ENCODE results near the gene TMED4.

The TMED4 gene

DNA sequence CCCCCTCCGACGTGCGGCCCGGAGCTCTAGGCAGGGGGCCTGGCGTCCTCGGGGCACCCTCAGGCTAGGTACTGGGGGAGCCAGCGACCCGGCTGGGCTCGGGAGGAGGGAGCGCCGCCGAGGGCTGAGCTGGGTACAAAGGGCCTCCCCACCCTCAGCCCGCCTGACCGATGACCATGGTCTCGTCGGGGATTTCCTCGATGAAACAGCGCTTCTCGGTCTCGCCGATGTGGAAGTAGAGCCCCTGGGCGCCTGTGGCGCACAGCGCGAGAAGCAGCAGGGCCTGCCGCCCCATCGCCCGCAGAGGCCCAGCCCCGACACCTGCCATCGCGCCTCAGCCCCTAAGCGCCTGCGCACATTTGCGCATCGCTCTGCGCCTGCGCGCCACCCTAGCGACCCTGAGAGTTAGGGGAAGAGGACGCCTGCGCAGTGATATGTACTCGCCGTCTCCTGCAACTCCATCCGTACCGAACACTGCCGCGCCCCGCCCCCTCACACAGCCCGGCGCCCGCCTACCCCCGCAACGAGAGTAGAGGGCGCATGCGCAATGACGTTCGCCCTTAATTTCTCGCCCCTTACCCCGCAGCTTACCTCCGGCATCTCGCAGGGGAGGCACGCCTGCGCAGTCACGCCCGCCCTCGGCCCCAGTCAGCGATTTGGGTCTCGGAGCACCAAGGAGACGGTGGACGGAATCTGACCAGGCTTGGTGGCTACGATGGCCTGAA lies at the start of gene TMED4:
Gene TMED4 (minus strand): TSS at position 353 of the 725 bp plus-strand sequence. CDS start 25 bp downstream, at position 328.
- TF ChIP-seq EZH2phosphoT487 (conservative IDR thresholded peaks at IDR 0.05; ENCODE audit: low read length), result no peak
- TF ChIP-seq, protein P1, sequence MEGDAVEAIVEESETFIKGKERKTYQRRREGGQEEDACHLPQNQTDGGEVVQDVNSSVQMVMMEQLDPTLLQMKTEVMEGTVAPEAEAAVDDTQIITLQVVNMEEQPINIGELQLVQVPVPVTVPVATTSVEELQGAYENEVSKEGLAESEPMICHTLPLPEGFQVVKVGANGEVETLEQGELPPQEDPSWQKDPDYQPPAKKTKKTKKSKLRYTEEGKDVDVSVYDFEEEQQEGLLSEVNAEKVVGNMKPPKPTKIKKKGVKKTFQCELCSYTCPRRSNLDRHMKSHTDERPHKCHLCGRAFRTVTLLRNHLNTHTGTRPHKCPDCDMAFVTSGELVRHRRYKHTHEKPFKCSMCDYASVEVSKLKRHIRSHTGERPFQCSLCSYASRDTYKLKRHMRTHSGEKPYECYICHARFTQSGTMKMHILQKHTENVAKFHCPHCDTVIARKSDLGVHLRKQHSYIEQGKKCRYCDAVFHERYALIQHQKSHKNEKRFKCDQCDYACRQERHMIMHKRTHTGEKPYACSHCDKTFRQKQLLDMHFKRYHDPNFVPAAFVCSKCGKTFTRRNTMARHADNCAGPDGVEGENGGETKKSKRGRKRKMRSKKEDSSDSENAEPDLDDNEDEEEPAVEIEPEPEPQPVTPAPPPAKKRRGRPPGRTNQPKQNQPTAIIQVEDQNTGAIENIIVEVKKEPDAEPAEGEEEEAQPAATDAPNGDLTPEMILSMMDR (IDR thresholded peaks at IDR 0.05; ENCODE audit: insufficient read depth, low read length, poor library complexity, severe bottlenecking), result no peak
- H3F3A ChIP-seq (ENCODE audit: insufficient read depth), result peaks cover 9% of the 10 kb centered on the region

DNA sequence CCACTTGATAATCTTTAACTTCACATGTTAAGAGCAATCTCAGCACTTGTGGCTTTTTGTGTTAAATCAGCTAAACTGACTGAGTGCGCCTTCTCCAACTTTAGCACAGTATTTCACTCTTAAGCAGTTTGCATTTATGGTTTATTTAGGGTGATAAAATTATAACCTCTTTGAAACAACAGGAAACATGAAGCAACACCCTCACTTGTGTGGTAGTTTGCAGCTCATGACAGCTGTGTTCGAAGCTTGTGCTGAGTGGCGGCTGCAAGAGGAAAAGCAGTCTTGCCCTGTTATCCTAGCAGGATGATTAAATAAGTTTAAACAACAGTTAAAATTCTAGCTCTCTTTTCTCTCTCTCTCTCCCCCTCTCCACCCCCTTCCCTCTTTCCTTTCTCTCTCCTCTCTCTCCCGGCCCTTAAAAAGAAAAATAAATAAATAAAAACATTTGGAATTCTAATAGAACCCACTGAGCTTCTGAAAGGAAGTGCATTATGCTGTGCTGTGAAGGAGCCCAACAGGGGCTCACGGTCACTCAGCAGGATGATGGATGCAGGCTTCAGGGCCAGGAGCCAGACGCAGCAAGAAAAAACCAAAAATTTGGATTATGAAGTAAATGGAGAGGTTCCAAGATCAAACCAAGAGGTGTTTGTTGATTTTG lies 49.6 kb upstream of the TMED4 start:
- no peaks in the 10 kb centered on the region for H3K9me2 ChIP-seq (replicated peaks; ENCODE audit: insufficient read depth, low read length)
- no peaks in the 10 kb centered on the region; the same call in 1 of the 2 replicates for H3K79me2 ChIP-seq (ENCODE audit: insufficient read depth, low read length)
- no peak overlapping the region for H2AFZ ChIP-seq (ENCODE audit: low read depth, low read length, severe bottlenecking)
- no peak overlapping the region for H3K4me2 ChIP-seq (ENCODE audit: low read depth, low read length, poor library complexity, severe bottlenecking)
- no peaks in the 10 kb centered on the region for H3K36me3 ChIP-seq (ENCODE audit: low read length)
- TF ChIP-seq, protein P1 (IDR thresholded peaks at IDR 0.05; ENCODE audit: insufficient read depth, low read length, poor library complexity, severe bottlenecking), result no peak
- no peak for TF ChIP-seq EZH2phosphoT487 (conservative IDR thresholded peaks at IDR 0.05; ENCODE audit: low read length)
- no peaks in the 10 kb centered on the region for H3F3A ChIP-seq (ENCODE audit: insufficient read depth)
- H3K27me3 ChIP-seq (ENCODE audit: low read length), result no peaks in the 10 kb centered on the region
- H3K9ac ChIP-seq (ENCODE audit: low read length), result no peak overlapping the region
- no peaks in the 10 kb centered on the region for H3K9me3 ChIP-seq (ENCODE audit: insufficient read depth, low read length)
- no peak overlapping the region for H3K27ac ChIP-seq (ENCODE audit: low read depth, low read length)
- H3K4me3 ChIP-seq (ENCODE audit: insufficient read depth, low read length, poor library complexity, severe bottlenecking), result no peak overlapping the region
- H4K20me1 ChIP-seq (ENCODE audit: low read depth, low read length), result no peaks in the 10 kb centered on the region

More for the DNA sequence above, at the start of gene TMED4:
- Histone ChIP-seq H3K9me2 (replicated peaks; ENCODE audit: insufficient read depth, low read length) (no peaks in the 10 kb centered on the region), H2AFZ (ENCODE audit: low read depth, low read length, severe bottlenecking) (peak within 1 kb of the TSS; percentile 95), H3K4me2 (ENCODE audit: low read depth, low read length, poor library complexity, severe bottlenecking) (peak within 1 kb of the TSS; percentile 78), H4K20me1 (ENCODE audit: low read depth, low read length) (no peaks in the 10 kb centered on the region), H3K27ac (ENCODE audit: low read depth, low read length) (peak within 1 kb of the TSS; percentile 76), H3K36me3 (ENCODE audit: low read length) (peaks cover 11% of the 10 kb centered on the region; the same call in 1 of the 2 replicates), H3K79me2 (ENCODE audit: insufficient read depth, low read length) (peaks cover 23% of the 10 kb centered on the region), H3K9ac (ENCODE audit: low read length) (peak within 1 kb of the TSS; percentile 86), H3K27me3 (ENCODE audit: low read length) (no peaks in the 10 kb centered on the region), H3K4me3 (ENCODE audit: insufficient read depth, low read length, poor library complexity, severe bottlenecking) (peak within 1 kb of the TSS; percentile 68), H3K9me3 (ENCODE audit: insufficient read depth, low read length) (no peaks in the 10 kb centered on the region)

DNA sequence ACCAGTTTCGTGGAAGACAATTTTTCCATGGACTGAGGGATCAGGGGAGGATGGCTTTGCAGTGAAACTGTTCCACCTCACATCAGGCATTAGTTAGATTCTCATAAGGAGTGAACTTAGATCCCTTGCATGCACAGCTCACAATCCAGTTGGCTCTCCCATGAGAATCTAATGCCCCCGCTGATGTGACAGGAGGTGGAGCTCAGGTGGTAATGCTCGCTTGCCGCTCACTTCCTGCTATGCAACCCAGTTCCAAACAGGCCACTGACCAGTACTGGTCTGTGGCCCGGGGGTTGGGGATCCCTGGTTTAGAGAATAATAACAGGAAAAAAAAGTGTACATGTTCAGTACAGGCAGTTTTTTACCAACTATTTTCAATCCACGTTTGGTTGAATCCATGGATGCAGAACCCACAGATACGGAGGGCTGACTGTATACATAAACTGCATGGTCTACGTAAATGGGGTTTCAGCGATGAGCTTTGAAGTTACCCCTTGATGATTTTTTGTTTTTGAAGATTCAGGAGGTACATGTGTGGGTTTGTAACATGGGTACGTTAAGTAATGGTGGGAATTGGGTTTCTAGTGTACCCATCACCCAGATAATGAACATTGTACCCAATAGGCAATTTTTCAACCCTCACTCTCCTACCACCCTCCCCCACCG lies 48.9 kb upstream of the TMED4 start:
- Histone ChIP-seq H3K36me3 (ENCODE audit: low read length) (no peaks in the 10 kb centered on the region), H3K9me2 (replicated peaks; ENCODE audit: insufficient read depth, low read length) (no peaks in the 10 kb centered on the region), H3K79me2 (ENCODE audit: insufficient read depth, low read length) (peaks cover 2% of the 10 kb centered on the region; the same call in 1 of the 2 replicates), H3K4me2 (ENCODE audit: low read depth, low read length, poor library complexity, severe bottlenecking) (no peak overlapping the region), H3K27ac (ENCODE audit: low read depth, low read length) (no peak overlapping the region), H3K9me3 (ENCODE audit: insufficient read depth, low read length) (no peaks in the 10 kb centered on the region), H2AFZ (ENCODE audit: low read depth, low read length, severe bottlenecking) (no peak overlapping the region), H3K4me3 (ENCODE audit: insufficient read depth, low read length, poor library complexity, severe bottlenecking) (no peak overlapping the region), H3K9ac (ENCODE audit: low read length) (no peak overlapping the region), H3F3A (ENCODE audit: insufficient read depth) (no peaks in the 10 kb centered on the region), H3K27me3 (ENCODE audit: low read length) (no peaks in the 10 kb centered on the region), H4K20me1 (ENCODE audit: low read depth, low read length) (no peaks in the 10 kb centered on the region)
- TF ChIP-seq, protein P1 (IDR thresholded peaks at IDR 0.05; ENCODE audit: insufficient read depth, low read length, poor library complexity, severe bottlenecking), result no peak
- no peak for TF ChIP-seq EZH2phosphoT487 (conservative IDR thresholded peaks at IDR 0.05; ENCODE audit: low read length)
